Pulmonary artery endothelial cell (primary cell): Measurements from ENCODE around the gene COL1A1. TPM values are rescaled to one million over a fixed set of nuclear protein-coding genes. Genes with fewer than 3 reads are reported as not detected.

Experiments used
- DNase-seq: peaks from one replicate; pipeline ENCODE4 v3.0.0-alpha.2; 2011; ENCODE audit warnings: low read depth, low spot score
- total RNA-seq: library from RNA; depleted of rRNA; stranded (reverse); fragments of >200 nt; gene quantifications from 2 replicates; pipeline ENCODE4 v1.2.3, GENCODE V29; 2014

COL1A1 gene
- total RNA-seq, 1 donor from 2014 or later, result 0.26 TPM

DNA sequence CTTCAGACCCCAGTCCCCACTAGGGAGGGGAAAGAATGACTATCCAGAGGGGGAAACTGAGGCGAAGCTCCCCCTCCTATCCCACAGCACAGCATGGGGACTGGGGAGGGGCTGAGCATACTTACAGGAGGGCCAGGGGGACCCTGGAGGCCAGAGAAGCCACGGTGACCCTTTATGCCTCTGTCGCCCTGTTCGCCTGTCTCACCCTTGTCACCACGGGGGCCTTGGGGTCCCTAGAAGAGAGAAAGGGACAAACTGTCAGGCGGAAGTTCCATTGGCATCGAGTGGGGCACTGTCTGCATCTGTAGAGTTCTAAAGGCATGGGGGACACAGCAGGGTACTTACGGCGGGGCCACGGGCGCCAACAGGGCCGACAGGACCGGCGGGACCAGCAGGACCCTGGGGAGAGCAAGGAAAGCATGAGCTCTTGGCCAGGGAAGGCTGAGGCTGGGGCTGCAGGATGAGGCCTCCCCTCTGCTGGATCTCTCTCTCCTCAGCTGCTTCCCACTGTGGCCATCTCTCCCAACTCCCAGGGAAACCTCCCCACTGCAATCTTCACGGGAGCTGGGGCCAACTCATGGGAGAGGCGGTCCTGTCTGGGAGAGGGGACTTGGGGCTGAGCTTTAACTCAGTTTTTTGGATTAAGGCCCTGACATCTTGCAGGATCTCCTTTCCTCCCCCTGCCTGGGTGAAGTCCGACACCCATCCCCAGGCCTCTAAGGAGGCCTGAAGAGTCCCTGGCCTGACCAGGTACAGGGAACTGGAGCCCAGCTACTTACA is 13.5 kb downstream of the COL1A1 start:
- DNase-seq, result no peak

- DNase-seq, result no peak
These were observed 14.1 kb downstream of the COL1A1 start for GRCh38 chr17:50187394-50187725.

DNA sequence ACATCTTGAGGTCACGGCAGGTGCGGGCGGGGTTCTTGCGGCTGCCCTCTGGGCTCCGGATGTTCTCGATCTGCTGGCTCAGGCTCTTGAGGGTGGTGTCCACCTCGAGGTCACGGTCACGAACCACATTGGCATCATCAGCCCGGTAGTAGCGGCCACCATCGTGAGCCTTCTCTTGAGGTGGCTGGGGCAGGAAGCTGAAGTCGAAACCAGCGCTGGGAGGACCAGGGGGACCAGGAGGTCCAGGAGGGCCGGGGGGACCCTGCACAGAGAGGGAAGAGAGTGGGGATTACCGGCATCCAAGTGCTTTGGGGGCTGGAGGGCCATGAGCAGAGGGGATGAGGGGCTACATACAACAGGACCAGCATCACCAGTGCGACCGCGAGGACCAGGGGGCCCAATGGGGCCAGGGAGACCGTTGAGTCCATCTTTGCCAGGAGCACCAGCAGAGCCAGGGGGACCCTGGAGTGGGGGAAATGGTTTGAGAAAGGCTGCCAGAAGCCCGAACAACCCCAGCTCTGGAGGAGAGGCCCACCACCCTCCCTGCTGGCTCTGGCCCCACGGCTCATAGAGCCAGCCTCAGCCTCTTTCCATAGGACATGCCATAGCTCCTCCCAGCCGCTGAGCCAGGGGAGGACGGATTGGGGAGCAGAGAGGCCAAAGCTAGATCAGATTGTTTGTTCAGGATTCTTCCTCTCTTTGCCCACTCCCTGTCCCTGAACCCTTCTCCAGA is 14.6 kb downstream of the COL1A1 start:
- no peak for DNase-seq

DNA sequence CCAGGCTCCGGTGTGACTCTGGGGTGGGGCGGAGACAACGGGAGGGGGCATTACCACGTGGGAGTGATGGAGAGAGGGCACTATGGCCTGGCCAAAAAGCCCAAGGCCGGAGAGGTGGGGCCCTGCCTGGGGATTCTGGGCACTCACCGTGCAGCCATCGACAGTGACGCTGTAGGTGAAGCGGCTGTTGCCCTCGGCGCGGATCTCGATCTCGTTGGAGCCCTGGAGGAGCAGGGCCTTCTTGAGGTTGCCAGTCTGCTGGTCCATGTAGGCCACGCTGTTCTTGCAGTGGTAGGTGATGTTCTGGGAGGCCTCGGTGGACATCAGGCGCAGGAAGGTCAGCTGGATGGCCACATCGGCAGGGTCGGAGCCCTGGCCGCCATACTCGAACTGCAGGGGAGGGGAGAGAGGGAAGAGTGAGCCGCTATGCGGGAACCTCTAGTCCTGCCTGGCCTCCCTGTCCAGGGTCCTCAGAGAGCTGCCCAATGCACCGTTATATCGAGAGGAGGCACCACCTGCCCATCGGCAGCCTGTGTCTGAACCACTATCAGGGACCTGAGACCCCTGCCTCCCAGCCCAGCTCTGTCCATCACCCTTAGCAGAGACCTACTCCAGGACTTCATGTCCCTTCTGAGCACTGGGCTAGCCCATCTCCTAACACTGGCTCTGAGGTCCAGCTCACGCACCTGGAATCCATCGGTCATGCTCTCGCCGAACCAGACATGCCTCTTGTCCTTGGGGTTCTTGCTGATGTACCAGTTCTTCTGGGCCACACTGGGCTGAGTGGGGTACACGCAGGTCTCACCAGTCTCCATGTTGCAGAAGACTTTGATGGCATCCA is 15.6 kb downstream of the COL1A1 start:
- no peak for DNase-seq

DNA sequence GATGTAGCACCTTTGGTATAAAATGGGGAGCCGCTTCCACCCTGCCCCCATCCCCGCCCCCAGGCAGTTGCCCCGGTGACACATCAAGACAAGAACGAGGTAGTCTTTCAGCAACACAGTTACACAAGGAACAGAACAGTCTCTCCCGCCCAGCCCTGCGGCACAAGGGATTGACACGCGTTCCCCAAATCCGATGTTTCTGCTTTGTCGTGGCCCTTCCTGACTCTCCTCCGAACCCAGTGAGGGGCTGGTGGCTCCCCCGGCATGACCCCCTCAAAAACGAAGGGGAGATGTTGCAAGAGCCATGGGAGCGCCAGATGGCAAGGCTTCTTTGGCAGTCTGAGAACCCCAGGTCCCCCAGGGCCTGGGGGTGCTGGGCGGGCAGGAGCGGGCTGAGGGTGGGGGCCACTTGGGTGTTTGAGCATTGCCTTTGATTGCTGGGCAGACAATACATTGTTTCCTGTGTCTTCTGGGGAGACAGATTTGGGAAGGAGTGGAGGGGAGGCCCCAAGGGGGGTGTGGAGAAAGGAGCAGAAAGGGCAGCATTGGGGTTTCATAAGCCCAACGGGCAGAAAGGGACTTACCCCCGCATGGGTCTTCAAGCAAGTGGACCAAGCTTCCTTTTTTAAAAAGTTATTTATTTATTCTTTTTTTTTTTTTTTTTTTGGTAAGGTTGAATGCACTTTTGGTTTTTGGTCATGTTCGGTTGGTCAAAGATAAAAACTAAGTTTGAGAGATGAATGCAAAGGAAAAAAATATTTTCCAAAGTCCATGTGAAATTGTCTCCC is 16.6 kb downstream of the COL1A1 start:
- DNase-seq, result no peak

- no peak for DNase-seq
These were observed 17.4 kb downstream of the COL1A1 start for GRCh38 chr17:50184064-50184463.

GRCh38 chr17:50183421-50183994 is 17.9 kb downstream of the COL1A1 start:
- DNase-seq, result no peak

DNA sequence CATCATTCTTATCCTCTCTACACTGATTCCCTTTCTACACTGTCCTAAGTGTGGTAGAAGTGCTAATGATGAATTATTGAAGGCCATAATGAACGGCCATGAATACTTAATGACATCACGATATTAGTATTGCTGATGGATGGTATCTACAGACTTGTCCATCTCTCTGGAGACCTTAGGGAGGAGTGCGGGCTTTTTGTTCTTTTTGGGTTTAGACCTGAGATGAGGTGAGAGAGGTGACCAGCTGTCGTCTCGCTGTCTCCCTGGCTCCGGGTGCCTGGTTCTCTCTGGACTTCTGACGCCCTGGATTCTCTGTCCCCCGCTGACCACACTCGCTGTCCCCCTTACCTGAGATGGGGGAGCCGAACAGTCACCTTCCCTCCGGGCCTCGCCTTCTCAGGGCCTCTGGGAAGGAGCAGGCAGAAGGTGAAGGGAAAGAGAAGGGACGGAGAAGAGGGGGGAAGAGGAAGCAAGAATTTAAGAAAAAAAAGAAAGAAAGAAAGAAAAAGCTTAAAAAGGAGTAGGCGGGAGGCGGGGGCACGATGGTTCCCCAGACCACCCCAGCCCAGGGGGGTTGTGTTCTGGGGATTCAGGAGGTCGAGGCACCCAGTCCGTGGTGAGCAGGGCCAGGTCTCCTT is 18.5 kb downstream of the COL1A1 start:
- no peak for DNase-seq

- no peak for DNase-seq
These were observed 19.6 kb downstream of the COL1A1 start for GRCh38 chr17:50181591-50182560.

DNA sequence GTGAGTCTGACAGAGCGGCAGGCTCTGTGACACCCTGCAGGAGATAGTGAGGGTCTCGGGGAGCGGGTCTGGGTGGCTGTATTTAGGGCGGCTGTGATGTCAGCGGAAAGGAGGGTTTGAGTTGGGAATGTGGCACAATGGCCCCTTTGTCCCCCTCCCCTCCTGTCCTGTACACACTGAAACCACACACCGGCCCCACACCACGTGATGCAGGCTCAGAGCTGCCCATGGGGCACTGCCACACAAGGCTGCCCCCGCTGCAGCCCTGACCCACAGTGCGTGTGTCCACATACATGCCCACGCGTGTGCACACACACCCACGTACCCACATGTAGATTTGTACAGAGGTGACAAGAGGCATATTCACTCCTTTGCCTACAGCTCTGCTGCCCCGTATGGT is 20.3 kb downstream of the COL1A1 start:
- no peak for DNase-seq

GRCh38 chr17:50180620-50181019 is 20.8 kb downstream of the COL1A1 start:
- no peak for DNase-seq

DNA sequence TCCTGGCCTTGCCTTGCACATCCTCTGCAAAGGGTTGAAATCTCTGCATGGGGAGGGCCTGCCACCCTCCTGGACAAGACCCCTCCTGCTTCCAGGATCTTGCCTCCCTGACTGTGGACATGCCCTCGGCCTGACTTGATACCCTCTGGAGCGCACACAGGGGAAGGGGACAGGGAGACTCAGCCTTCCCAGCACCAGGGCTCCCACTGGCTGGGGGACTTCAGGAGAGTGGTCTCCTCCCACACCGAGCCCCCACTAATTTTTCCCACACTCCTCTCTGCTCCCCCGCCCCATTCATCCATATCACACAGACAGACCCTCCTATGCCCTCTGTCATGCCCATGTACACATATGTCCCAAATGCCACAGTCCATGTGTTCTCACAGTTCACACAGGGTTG is 21.3 kb downstream of the COL1A1 start:
- DNase-seq, result no peak

DNA sequence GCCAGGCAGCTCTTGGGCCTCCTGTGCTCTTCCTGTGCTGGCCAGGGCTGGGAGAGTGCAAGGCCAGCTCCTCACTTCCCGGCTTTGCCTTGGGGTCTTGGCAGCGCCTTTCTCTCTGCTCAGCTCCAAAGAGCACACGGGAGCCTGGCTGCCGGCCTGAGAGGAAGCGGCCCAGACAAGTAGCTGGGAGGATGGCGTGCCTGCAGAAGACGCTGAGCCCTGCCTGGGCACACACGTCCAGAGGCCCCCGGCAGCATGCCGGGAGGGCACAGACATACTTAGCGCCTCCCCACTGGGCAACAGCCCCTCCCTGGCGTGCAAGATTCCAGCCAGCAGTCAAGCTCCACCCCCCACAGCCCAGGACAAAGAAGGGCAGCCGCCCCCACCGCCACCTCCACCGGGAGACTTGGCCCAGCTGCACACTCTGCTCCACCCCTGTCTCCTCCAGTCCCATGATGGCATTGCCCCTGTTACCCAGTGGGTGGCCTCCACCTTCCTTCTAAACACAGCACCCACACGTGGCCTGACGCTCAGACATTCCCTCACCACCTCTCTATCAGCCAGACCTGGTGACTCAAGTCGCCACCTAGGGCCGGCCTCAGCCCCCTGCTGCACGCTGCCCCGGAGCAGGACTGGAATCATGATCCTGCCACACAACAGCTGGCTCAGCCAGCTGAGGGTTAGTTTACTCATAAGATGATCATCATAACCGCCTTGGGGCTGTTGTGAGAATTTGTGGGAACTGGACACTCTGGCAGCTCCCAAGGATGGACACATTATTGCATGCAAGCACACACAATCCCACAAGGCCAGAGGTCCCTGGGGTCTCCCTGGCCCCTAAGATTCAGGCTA is 23.2 kb downstream of the COL1A1 start:
- peak; percentile 47 for DNase-seq

DNA sequence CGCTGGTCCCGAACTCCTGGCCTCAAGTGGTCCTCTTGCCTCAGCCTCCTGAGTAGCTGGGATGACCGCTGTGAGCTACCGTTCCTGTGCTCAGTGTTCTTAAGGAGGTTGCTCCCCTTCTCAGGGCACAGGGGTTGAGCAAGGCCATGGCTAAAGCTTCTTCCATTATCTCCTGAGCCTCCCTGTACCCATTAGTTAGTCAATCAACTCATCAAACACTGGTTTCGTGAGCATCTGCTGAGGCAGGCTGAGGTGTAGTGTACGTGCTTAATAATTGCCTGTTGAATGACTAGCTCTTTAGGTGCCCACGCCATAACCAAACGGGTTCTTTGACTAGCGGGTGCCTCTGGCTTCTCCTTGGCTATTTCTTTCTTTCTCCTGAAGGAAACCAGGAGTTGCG is 24.0 kb downstream of the COL1A1 start:
- DNase-seq, result no peak

DNA sequence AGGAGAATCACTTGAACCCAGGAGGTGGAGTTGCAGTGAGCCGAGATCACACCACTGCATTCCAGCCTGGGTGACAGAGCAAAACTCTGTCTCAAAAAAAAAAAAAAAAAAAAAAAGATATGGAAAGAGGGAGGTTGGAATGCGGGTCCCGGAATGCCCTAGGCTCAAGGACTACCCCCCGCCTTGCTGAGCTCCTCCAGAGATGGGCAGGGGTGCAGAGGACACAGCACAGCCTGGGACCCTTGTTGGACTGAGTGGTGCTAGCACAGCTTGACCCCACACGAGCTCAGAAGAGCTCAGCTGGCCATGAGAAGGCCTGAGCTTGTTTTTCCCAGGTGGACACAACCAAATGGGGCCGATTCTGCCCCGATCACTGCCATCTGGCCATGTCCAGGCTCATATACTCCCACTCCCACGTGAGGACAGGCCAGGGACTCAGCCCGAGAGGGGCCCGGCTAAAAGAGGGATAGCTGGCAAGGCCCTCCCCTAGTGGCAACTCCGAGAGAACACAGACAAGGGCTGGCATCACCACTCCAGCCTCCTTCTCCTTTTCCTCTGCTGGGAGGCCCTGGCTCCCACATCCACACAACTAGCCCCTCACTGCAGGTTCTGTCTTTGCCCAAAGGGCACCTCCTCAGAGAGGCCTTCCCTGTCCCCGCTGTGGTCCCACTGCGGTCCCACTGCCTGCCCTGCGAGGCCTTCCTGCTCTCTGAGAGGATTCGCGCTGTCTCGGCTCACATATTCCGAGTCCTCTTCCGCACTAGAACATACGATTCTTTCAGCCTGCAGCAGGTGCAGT is 24.7 kb downstream of the COL1A1 start:
- no peak for DNase-seq

DNA sequence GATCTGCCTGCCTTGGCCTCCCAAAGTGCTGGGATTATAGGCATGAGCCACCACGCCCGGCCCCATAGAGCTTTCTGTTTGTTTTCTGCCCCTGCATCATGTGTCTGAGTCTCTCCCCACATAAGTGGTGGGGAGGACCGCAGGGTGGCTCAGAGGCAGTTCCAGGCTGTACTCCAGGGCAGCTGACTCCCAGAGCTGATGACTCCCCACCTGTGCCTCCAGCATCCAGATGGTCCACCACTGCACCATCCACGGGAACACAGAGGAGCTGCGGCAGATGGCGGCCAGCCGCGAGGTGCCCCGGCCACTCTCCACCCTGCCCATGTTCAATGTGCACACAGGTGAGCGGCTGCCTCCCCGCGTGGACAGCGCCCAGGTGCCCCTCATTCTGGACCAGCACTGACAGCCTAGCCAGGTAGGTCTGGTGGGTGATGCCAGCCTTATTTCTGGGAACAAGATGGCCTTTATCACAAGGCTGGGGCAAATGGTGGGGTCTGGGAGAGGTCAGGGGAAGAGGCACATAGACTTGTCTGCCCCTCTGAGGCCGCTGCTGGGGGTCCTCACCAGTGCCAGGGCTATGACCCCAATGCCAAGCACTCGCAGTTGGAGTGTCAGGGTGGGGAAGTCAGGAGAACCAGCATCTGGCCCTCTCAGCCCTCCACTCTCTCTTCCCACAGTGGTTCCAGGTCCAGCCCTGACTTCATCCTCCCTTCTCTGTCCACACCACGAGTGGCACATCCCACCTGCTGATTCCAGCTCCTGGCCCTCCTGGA is 26.2 kb downstream of the COL1A1 start:
- DNase-seq, result no peak

GRCh38 chr17:50174444-50174843 is 27.0 kb downstream of the COL1A1 start:
- no peak for DNase-seq
